Measurements from ENCODE around the gene TMEM150A.

- TF ChIP-seq CTCF (IDR thresholded peaks at IDR 0.05) (no peak), POLR2A (IDR thresholded peaks at IDR 0.05) (no peak)
These were observed 40.2 kb upstream of the TMEM150A start for GRCh38 chr2:85642725-85643124.
